ENCODE measurements around the gene ADGRV1.

The ADGRV1 gene

DNA sequence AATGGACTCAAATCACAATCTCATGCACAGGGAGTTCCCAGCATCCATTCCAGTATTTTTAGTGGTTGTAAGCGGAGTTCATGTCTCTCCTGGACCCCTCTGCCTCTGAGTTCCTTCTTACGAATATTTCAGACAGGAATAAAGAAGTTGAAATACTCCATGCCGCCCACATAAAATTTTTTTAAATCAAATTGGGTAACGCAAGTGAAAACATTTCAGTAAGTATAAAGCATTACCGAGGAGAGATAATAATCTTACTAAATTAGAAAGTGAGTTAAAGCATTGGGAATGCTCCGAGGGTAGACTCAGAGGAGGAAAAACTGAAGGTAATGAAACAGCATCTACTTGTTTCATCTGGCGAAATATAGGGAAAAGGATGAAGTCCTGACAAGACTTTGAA lies 506.9 kb downstream of the ADGRV1 start:
- no peak overlapping the region for H3K27ac ChIP-seq (ENCODE audit: low read depth, low read length)
- no peak for TF ChIP-seq EZH2phosphoT487 (IDR thresholded peaks at IDR 0.05; ENCODE audit: borderline replicate concordance, low read length)
- TF ChIP-seq, protein P1, sequence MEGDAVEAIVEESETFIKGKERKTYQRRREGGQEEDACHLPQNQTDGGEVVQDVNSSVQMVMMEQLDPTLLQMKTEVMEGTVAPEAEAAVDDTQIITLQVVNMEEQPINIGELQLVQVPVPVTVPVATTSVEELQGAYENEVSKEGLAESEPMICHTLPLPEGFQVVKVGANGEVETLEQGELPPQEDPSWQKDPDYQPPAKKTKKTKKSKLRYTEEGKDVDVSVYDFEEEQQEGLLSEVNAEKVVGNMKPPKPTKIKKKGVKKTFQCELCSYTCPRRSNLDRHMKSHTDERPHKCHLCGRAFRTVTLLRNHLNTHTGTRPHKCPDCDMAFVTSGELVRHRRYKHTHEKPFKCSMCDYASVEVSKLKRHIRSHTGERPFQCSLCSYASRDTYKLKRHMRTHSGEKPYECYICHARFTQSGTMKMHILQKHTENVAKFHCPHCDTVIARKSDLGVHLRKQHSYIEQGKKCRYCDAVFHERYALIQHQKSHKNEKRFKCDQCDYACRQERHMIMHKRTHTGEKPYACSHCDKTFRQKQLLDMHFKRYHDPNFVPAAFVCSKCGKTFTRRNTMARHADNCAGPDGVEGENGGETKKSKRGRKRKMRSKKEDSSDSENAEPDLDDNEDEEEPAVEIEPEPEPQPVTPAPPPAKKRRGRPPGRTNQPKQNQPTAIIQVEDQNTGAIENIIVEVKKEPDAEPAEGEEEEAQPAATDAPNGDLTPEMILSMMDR (IDR thresholded peaks at IDR 0.05; ENCODE audit: low read depth, low read length, poor library complexity, severe bottlenecking): no peak

DNA sequence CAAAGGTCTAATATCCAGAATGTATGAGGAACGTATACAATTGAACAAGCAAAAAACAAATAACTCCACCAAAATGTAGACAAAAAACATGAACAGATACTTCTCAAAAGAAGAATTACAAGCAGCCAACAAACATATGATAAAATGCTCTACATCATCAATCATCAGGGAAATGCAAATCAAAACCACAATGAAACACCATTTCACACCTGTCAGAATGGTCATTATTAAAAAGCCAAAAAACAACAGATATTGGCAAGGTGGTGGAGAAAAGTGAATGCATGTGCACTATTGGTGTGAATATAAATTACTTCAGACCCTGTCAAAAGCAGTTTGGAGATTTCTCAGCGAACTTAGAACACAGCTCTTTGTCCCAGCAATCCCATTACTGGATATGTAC lies 510.8 kb downstream of the ADGRV1 start:
- Histone ChIP-seq H3K36me3 (ENCODE audit: control insufficient read depth, low read length) (no peaks in the 10 kb centered on the region), H3F3A (ENCODE audit: control insufficient read depth, insufficient read depth) (no peaks in the 10 kb centered on the region), H3K4me3 (ENCODE audit: low read length) (no peak overlapping the region), H3K9me2 (replicated peaks; ENCODE audit: control insufficient read depth, low read length) (no peaks in the 10 kb centered on the region), H3K4me1 (ENCODE audit: control insufficient read depth, low read length) (no peaks in the 10 kb centered on the region), H3K27me3 (ENCODE audit: control insufficient read depth, low read length) (0 out of 2 replicates have a peak, but pooled peaks cover 3% of the 10 kb centered on the region), H3K79me2 (ENCODE audit: control insufficient read depth, low read length) (no peaks in the 10 kb centered on the region), H3K4me2 (ENCODE audit: low read length) (no peak overlapping the region), H3K27ac (ENCODE audit: low read depth, low read length) (no peak overlapping the region), H3K9me3 (ENCODE audit: control insufficient read depth, insufficient read depth, low read length) (no peaks in the 10 kb centered on the region), H4K20me1 (ENCODE audit: control insufficient read depth, insufficient read depth, low read depth, low read length) (no peaks in the 10 kb centered on the region)
- no peak for TF ChIP-seq EZH2phosphoT487 (IDR thresholded peaks at IDR 0.05; ENCODE audit: borderline replicate concordance, low read length)
- TF ChIP-seq, protein P1 (IDR thresholded peaks at IDR 0.05; ENCODE audit: low read depth, low read length, poor library complexity, severe bottlenecking): no peak

More for the DNA sequence above, 506.9 kb downstream of the ADGRV1 start:
- H3K4me1 ChIP-seq (ENCODE audit: control insufficient read depth, low read length): no peaks in the 10 kb centered on the region
- H3K27me3 ChIP-seq (ENCODE audit: control insufficient read depth, low read length): no peaks in the 10 kb centered on the region
- no peaks in the 10 kb centered on the region for H4K20me1 ChIP-seq (ENCODE audit: control insufficient read depth, insufficient read depth, low read depth, low read length)
- no peaks in the 10 kb centered on the region for H3K9me2 ChIP-seq (replicated peaks; ENCODE audit: control insufficient read depth, low read length)
- H3K36me3 ChIP-seq (ENCODE audit: control insufficient read depth, low read length): no peaks in the 10 kb centered on the region
- no peak overlapping the region for H3K4me2 ChIP-seq (ENCODE audit: low read length)
- H3K9me3 ChIP-seq (ENCODE audit: control insufficient read depth, insufficient read depth, low read length): no peaks in the 10 kb centered on the region
- no peak overlapping the region for H3K4me3 ChIP-seq (ENCODE audit: low read length)
- H3F3A ChIP-seq (ENCODE audit: control insufficient read depth, insufficient read depth): no peaks in the 10 kb centered on the region
- H3K79me2 ChIP-seq (ENCODE audit: control insufficient read depth, low read length): no peaks in the 10 kb centered on the region

DNA sequence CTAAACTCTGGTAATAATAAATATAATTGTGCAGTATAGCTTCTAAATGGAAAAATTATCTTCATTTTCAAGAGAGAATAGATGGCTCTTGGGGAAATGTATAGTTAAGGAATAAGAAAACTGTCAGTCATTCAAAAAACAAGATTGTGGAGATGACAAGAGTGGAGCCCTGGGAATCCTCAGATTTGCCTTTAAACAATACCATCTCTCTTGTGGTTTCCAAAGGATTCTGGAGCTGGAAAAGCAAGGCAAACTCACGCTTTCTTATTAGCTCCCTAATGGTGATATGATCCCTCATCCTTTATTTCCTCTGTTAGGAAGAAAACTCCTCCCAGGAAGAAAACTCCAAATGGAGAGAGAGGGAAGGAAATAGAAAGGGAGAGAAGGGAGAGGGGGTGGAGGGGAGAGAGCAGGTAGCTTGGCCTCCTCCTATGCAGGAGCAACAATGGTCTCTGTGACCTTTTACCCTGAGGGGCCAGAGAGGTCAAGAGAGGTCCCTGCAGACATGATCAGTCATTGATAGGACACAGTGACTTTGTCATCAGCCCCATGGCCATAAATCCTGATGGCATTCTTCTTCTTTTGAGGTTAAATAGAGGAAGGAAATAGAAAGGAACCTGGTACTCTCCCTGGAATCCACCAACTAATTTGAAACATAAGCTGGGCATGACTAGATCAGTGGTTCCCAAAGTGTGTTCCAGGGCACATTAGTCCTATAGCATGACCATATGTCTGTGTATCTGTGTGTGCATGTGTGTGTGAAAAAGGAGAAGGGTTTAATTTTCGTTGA lies 512.4 kb downstream of the ADGRV1 start:
- TF ChIP-seq, protein P1 (IDR thresholded peaks at IDR 0.05; ENCODE audit: low read depth, low read length, poor library complexity, severe bottlenecking): no peak
- no peak for TF ChIP-seq EZH2phosphoT487 (IDR thresholded peaks at IDR 0.05; ENCODE audit: borderline replicate concordance, low read length)
- no peaks in the 10 kb centered on the region for H3F3A ChIP-seq (ENCODE audit: control insufficient read depth, insufficient read depth)

More for the DNA sequence above, 512.4 kb downstream of the ADGRV1 start:
- Histone ChIP-seq H3K9me2 (replicated peaks; ENCODE audit: control insufficient read depth, low read length) (no peaks in the 10 kb centered on the region), H4K20me1 (ENCODE audit: control insufficient read depth, insufficient read depth, low read depth, low read length) (no peaks in the 10 kb centered on the region), H3K4me1 (ENCODE audit: control insufficient read depth, low read length) (no peaks in the 10 kb centered on the region), H3K4me3 (ENCODE audit: low read length) (no peak overlapping the region), H3K9me3 (ENCODE audit: control insufficient read depth, insufficient read depth, low read length) (no peaks in the 10 kb centered on the region), H3K36me3 (ENCODE audit: control insufficient read depth, low read length) (no peaks in the 10 kb centered on the region), H3K79me2 (ENCODE audit: control insufficient read depth, low read length) (no peaks in the 10 kb centered on the region), H3K4me2 (ENCODE audit: low read length) (no peak overlapping the region), H3K27me3 (ENCODE audit: control insufficient read depth, low read length) (0 out of 2 replicates have a peak, but pooled peaks cover 3% of the 10 kb centered on the region), H3K27ac (ENCODE audit: low read depth, low read length) (no peak overlapping the region)

Data from DOHH2 (cell line).